HepG2 (cell line): ENCODE data around the gene GMFB. TPM values are rescaled to one million over a fixed set of nuclear protein-coding genes. Genes with fewer than 3 reads are reported as not detected.
A peak's percentile ranks its signal among the peaks of the same experiment; 100 is the strongest.

Experiments
- BORCS8-MEF2B ChIP-seq: sonication (generic); formaldehyde crosslinking; IDR thresholded peaks from 2 replicates; pipeline ENCODE4 v1.8.0; 2022; ENCODE audit warnings: mild to moderate bottlenecking, missing genetic modification reagents
- CBX2 ChIP-seq, 2 experiments: fragments of 200-600 bp in 1 of 2; sonication (generic); formaldehyde crosslinking in 1 of 2; IDR thresholded peaks; 2 replicates each; pipeline versions ENCODE4 v1.7.0 to v1.8.1; 2018 to 2022; ENCODE audit warnings: low read depth in 2 of 2, low read length in 1 of 2, mild to moderate bottlenecking in 1 of 2, missing genetic modification reagents in 1 of 2
- CC2D1A ChIP-seq: sonication (generic); formaldehyde crosslinking; IDR thresholded peaks from 2 replicates; pipeline ENCODE4 v1.8.1; 2023; ENCODE audit warnings: mild to moderate bottlenecking, missing genetic modification reagents
- GABPB1 ChIP-seq: IDR thresholded peaks from 2 replicates; pipeline ENCODE4 v1.6.1; 2016; ENCODE audit warnings: mild to moderate bottlenecking, missing genetic modification reagents, moderate library complexity, missing compliant biosample characterization
- HCFC1 ChIP-seq: fragments of 150-350 bp; IDR thresholded peaks from 2 replicates; pipeline ENCODE4 v1.6.1; 2014; ENCODE audit warnings: low read depth, low read length
- HDAC1 ChIP-seq: sonication (generic); formaldehyde crosslinking; IDR thresholded peaks from 2 replicates; pipeline ENCODE4 v1.5.1; 2020; ENCODE audit warnings: mild to moderate bottlenecking, missing genetic modification reagents
- HNRNPUL1 ChIP-seq: fragments of 200-400 bp; formaldehyde crosslinking; IDR thresholded peaks from 2 replicates; pipeline ENCODE4 v1.6.1; 2017; ENCODE audit warnings: low read depth, mild to moderate bottlenecking, low read length, moderate library complexity
- HOXA5 ChIP-seq: sonication (generic); formaldehyde crosslinking; IDR thresholded peaks from 2 replicates; pipeline ENCODE4 v1.4.0; 2020; ENCODE audit warnings: missing genetic modification reagents
- ISL2 ChIP-seq: sonication (generic); formaldehyde crosslinking; IDR thresholded peaks from 2 replicates; pipeline ENCODE4 v1.5.0; 2020; ENCODE audit warnings: missing genetic modification reagents
- NR2F1 ChIP-seq, 2 experiments: fragments of 450-650 bp in 1 of 2; formaldehyde crosslinking in 1 of 2; IDR thresholded peaks; 2 replicates each; pipeline versions ENCODE4 v1.5.0 to v1.6.1; 2016 to 2020; ENCODE audit warnings: mild to moderate bottlenecking in 1 of 2, missing compliant biosample characterization in 1 of 2, missing genetic modification reagents in 1 of 2, moderate library complexity in 1 of 2
- NR2F2 ChIP-seq: IDR thresholded peaks from 2 replicates; pipeline ENCODE4 v1.6.1; 2012; ENCODE audit warnings: low read depth, inconsistent platforms, borderline replicate concordance
- NR2F6 ChIP-seq, 2 experiments: IDR thresholded peaks; 2 replicates each; pipeline ENCODE4 v1.6.1; 2016; ENCODE audit warnings: antibody characterized with exemption in 1 of 2, mild to moderate bottlenecking in 1 of 2
- PAX8 ChIP-seq: sonication (generic); formaldehyde crosslinking; IDR thresholded peaks from 2 replicates; pipeline ENCODE4 v1.8.0; 2022; ENCODE audit warnings: mild to moderate bottlenecking, missing genetic modification reagents, borderline replicate concordance
- POLR2AphosphoS5 ChIP-seq: IDR thresholded peaks from 2 replicates; pipeline ENCODE4 v1.6.1; 2012; ENCODE audit warnings: low read depth, low read length
- RAD21 ChIP-seq: fragments of 450-650 bp; formaldehyde crosslinking; IDR thresholded peaks from 2 replicates; pipeline ENCODE4 v1.5.0; 2020; ENCODE audit warnings: mild to moderate bottlenecking
- SP1 ChIP-seq, 2 experiments: fragments of 450-650 bp in 1 of 2; sonication (generic) in 1 of 2; formaldehyde crosslinking in 1 of 2; IDR thresholded peaks; 2 replicates each; pipeline versions ENCODE4 v1.4.0 to v1.6.1; 2016 to 2020; ENCODE audit warnings: missing genetic modification reagents in 1 of 2
- SUZ12 ChIP-seq: fragments of 150-350 bp; IDR thresholded peaks from 2 replicates; pipeline ENCODE4 v1.6.1; 2014; ENCODE audit warnings: low read depth, low read length
- SYNCRIP ChIP-seq: fragments of 200-400 bp; formaldehyde crosslinking; IDR thresholded peaks from 2 replicates; pipeline ENCODE4 v1.6.1; 2018; ENCODE audit warnings: mild to moderate bottlenecking, low read depth, low read length; ENCODE audit not compliant: insufficient read depth
- ZNF326 ChIP-seq: sonication (generic); formaldehyde crosslinking; IDR thresholded peaks from 2 replicates; pipeline ENCODE4 v1.4.0; 2020; ENCODE audit warnings: missing genetic modification reagents, borderline replicate concordance
- ZNF672 ChIP-seq: sonication (generic); formaldehyde crosslinking; IDR thresholded peaks from 2 replicates; pipeline ENCODE4 v1.8.1; 2022; ENCODE audit warnings: missing genetic modification reagents
- ZNF839 ChIP-seq: sonication (generic); formaldehyde crosslinking; IDR thresholded peaks from 2 replicates; pipeline ENCODE4 v1.4.0; 2020; ENCODE audit warnings: missing genetic modification reagents, mild to moderate bottlenecking, borderline replicate concordance
- ZNF891 ChIP-seq: sonication (generic); formaldehyde crosslinking; IDR thresholded peaks from 2 replicates; pipeline ENCODE4 v1.5.0; 2020; ENCODE audit warnings: mild to moderate bottlenecking, missing genetic modification reagents
- polyA plus RNA-seq, 8 experiments: library from polyadenylated mRNA; depleted of rRNA in 3 of 8; stranded (reverse) in 7 of 8; unstranded in 1 of 8; fragments of >200 nt; fragmentation: Illumina TruSeq in 4 of 8; extraction: Trizol in 4 of 8; gene quantifications; 2 replicates each; pipeline versions ENCODE4 v1.2.1 to v1.2.3, GENCODE V29; 2011 to 2016; ENCODE audit warnings: low read depth in 4 of 8, missing spikeins in 1 of 8, mixed read lengths in 1 of 8; ENCODE audit not compliant: insufficient read depth in 1 of 8
- total RNA-seq, 5 experiments: library from RNA; depleted of rRNA; stranded (reverse); fragments of >200 nt; fragmentation: Illumina TruSeq; extraction: Trizol; gene quantifications; 2 replicates each; pipeline ENCODE4 v1.2.3, GENCODE V29; 2016; ENCODE audit warnings: low read depth in 1 of 5
- TF ChIP-seq, protein P1 (sequence below): IDR thresholded peaks from 2 replicates; pipeline ENCODE4 v1.6.1; 2016; ENCODE audit warnings: low read depth, missing genetic modification reagents, missing compliant biosample characterization
- TF ChIP-seq, protein P2 (sequence below): IDR thresholded peaks from 2 replicates; pipeline ENCODE4 v1.6.1; 2012; ENCODE audit warnings: inconsistent platforms
- TF ChIP-seq, protein P3 (sequence below): sonication (generic); formaldehyde crosslinking; IDR thresholded peaks from 2 replicates; pipeline ENCODE4 v1.8.0; 2022; ENCODE audit warnings: low read depth, missing genetic modification reagents

GMFB gene
- total and polyA plus RNA-seq, 2 of the 13 experiments (the other 11 are each of a cell fraction or from before 2014, with no cell fraction given), result 17.3 to 68.2 TPM

DNA sequence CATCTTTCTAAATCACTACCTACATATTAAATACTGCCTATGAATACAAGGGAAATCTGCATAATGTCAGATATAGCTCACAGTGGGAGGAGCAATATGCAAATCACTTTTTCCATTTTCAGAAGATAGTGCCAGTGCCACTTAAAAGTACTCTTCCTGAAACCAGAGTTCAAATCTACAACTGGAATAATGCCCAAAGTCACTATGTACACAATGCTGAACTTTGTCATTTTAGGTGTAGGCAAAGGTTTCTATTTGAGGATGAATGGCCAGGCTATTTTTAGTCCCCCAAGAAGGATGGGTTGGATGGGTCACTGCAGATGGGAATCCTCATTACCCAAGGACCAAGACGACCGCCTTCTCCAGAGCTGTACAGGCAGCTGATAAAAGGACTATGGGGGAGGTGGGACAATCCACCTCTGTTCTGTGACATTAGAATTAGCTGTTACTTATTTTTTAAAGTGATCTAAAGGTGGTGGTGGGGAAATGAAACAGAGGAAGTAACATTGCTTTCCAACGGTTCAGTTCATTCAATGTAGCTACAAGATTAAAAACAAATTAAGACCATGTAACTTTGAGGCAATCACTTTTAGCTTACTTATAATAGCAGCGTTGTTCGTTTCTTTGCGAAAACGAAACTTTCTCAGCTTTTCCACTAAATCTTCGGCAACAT, 5.6 kb downstream of the GMFB start (continued):
- TF ChIP-seq, protein P1, sequence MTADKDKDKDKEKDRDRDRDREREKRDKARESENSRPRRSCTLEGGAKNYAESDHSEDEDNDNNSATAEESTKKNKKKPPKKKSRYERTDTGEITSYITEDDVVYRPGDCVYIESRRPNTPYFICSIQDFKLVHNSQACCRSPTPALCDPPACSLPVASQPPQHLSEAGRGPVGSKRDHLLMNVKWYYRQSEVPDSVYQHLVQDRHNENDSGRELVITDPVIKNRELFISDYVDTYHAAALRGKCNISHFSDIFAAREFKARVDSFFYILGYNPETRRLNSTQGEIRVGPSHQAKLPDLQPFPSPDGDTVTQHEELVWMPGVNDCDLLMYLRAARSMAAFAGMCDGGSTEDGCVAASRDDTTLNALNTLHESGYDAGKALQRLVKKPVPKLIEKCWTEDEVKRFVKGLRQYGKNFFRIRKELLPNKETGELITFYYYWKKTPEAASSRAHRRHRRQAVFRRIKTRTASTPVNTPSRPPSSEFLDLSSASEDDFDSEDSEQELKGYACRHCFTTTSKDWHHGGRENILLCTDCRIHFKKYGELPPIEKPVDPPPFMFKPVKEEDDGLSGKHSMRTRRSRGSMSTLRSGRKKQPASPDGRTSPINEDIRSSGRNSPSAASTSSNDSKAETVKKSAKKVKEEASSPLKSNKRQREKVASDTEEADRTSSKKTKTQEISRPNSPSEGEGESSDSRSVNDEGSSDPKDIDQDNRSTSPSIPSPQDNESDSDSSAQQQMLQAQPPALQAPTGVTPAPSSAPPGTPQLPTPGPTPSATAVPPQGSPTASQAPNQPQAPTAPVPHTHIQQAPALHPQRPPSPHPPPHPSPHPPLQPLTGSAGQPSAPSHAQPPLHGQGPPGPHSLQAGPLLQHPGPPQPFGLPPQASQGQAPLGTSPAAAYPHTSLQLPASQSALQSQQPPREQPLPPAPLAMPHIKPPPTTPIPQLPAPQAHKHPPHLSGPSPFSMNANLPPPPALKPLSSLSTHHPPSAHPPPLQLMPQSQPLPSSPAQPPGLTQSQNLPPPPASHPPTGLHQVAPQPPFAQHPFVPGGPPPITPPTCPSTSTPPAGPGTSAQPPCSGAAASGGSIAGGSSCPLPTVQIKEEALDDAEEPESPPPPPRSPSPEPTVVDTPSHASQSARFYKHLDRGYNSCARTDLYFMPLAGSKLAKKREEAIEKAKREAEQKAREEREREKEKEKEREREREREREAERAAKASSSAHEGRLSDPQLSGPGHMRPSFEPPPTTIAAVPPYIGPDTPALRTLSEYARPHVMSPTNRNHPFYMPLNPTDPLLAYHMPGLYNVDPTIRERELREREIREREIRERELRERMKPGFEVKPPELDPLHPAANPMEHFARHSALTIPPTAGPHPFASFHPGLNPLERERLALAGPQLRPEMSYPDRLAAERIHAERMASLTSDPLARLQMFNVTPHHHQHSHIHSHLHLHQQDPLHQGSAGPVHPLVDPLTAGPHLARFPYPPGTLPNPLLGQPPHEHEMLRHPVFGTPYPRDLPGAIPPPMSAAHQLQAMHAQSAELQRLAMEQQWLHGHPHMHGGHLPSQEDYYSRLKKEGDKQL, result no peak
- TF ChIP-seq, protein P2, sequence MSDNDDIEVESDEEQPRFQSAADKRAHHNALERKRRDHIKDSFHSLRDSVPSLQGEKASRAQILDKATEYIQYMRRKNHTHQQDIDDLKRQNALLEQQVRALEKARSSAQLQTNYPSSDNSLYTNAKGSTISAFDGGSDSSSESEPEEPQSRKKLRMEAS, result no peak
- no peak for TF ChIP-seq PAX8
- no peak for TF ChIP-seq HCFC1
- TF ChIP-seq ISL2 (CRISPR knock-in tag), result 0 out of 2 replicates have a peak, but pooled peaks have one; percentile 37
- no peak for TF ChIP-seq CBX2 (IDR thresholded peaks at IDR 0.05; ENCODE audit: low read depth, low read length)
- no peak for TF ChIP-seq CBX2 (CRISPR knock-in tag; IDR thresholded peaks at IDR 0.05; ENCODE audit: low read depth)
- TF ChIP-seq NR2F6 (IDR thresholded peaks at IDR 0.05), result 0 out of 2 replicates have a peak, but pooled peaks have one; percentile 42
- TF ChIP-seq NR2F6 (CRISPR knock-in tag; IDR thresholded peaks at IDR 0.05), result peak; percentile 68
- no peak for TF ChIP-seq RAD21
- no peak for TF ChIP-seq ZNF326
- TF ChIP-seq NR2F1 (CRISPR knock-in tag; IDR thresholded peaks at IDR 0.05), result no peak
- no peak for TF ChIP-seq NR2F2
- no peak for TF ChIP-seq SP1 (IDR thresholded peaks at IDR 0.05)
- no peak for TF ChIP-seq SP1 (CRISPR knock-in tag; IDR thresholded peaks at IDR 0.05)
- no peak for TF ChIP-seq SUZ12
- TF ChIP-seq ZNF839, result no peak
- TF ChIP-seq HDAC1, result peak; percentile 59
- TF ChIP-seq HOXA5 (CRISPR knock-in tag), result no peak
- no peak for TF ChIP-seq HNRNPUL1
- TF ChIP-seq ZNF891 (CRISPR knock-in tag), result no peak
- TF ChIP-seq, protein P3, sequence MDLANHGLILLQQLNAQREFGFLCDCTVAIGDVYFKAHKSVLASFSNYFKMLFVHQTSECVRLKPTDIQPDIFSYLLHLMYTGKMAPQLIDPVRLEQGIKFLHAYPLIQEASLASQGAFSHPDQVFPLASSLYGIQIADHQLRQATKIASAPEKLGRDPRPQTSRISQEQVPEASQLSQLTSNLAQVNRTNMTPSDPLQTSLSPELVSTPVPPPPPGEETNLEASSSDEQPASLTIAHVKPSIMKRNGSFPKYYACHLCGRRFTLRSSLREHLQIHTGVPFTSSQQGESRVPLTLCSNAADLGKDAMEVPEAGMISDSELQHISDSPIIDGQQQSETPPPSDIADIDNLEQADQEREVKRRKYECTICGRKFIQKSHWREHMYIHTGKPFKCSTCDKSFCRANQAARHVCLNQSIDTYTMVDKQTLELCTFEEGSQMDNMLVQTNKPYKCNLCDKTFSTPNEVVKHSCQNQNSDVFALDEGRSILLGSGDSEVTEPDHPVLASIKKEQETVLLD (CRISPR knock-in tag), result no peak
- TF ChIP-seq GABPB1, result no peak
- no peak for TF ChIP-seq POLR2AphosphoS5
- TF ChIP-seq BORCS8-MEF2B (CRISPR knock-in tag), result no peak
- TF ChIP-seq CC2D1A, result no peak
- no peak for TF ChIP-seq ZNF672 (CRISPR knock-in tag)
- no peak for TF ChIP-seq SYNCRIP
